B cell (primary cell): ENCODE measurements around the gene CDAN1. TPM values are rescaled to one million over a fixed set of nuclear protein-coding genes. Genes with fewer than 3 reads are reported as not detected.
"Not testable (repeated sequence)": the region's sequence is repeated elsewhere in the genome, so short reads cannot be mapped to it uniquely, and the experiment has no call there.

Source experiments
- ATAC-seq: fragments of 200-7000 bp; cut with Tn5 transposase; one replicate; pipeline ENCODE4 v1.10.0; 2021; ENCODE audit warnings: low read depth, mild to moderate bottlenecking, moderate number of reproducible peaks, moderate library complexity
- CTCF ChIA-PET: fragments of 350-600 bp; sonication (Branson Sonifier 250); formaldehyde crosslinking; loops from one replicate; lab custom pipeline; 2021; ENCODE audit warnings: antibody characterized with exemption, inconsistent platforms; lab: Charles Lee
- POLR2A ChIA-PET: fragments of 350-600 bp; sonication (Branson Sonifier 250); formaldehyde crosslinking; loops from one replicate; lab custom pipeline; 2021; ENCODE audit warnings: antibody characterized with exemption; lab: Charles Lee
- DNase-seq: peaks from one replicate; pipeline ENCODE4 v3.0.0; 2013
- H2AFZ ChIP-seq: 2 replicates; pipeline ENCODE4 v1.6.1; 2012; ENCODE audit warnings: mild to moderate bottlenecking, low read depth, low read length; ENCODE audit not compliant: insufficient read depth, poor library complexity, severe bottlenecking
- H3K27ac ChIP-seq, 2 donors: 1 replicate in 1 of 2; 2 replicates in 1 of 2; pipeline ENCODE4 v1.5.1; 2012 to 2013; ENCODE audit warnings: low read length in 2 of 2, mild to moderate bottlenecking in 2 of 2, moderate library complexity in 1 of 2
- H3K27me3 ChIP-seq, 4 experiments: fragments of 200-600 bp in 1 of 4; sonication (generic) in 1 of 4; replicated peaks in 1 of 4; 1 replicate in 2 of 4; 2 replicates in 2 of 4; pipeline versions ENCODE4 v1.6.1 to v1.7.0; 2013 to 2016; ENCODE audit warnings: low read length in 3 of 4, mild to moderate bottlenecking in 2 of 4, mixed read lengths in 1 of 4, moderate library complexity in 1 of 4; ENCODE audit not compliant: insufficient read depth in 4 of 4, control insufficient read depth in 3 of 4; ENCODE audit errors: control extremely low read depth in 1 of 4
- H3K36me3 ChIP-seq, 2 experiments: replicated peaks in 1 of 2; 1 replicate in 1 of 2; 2 replicates in 1 of 2; pipeline versions ENCODE4 v1.6.1 to v1.7.1; 2013; ENCODE audit warnings: low read length in 1 of 2; ENCODE audit not compliant: insufficient read depth in 2 of 2, control insufficient read depth in 1 of 2; ENCODE audit errors: control extremely low read depth in 1 of 2, extremely low read depth in 1 of 2
- H3K4me1 ChIP-seq, 2 donors: fragments of 200-600 bp in 1 of 2; sonication (generic) in 1 of 2; 1 replicate in 1 of 2; 2 replicates in 1 of 2; pipeline versions ENCODE4 v1.5.1 to v1.6.1; 2013 to 2017; ENCODE audit warnings: low read length in 2 of 2; ENCODE audit not compliant: control insufficient read depth in 2 of 2, insufficient read depth in 2 of 2
- H3K4me2 ChIP-seq: replicated peaks from 2 replicates; pipeline ENCODE3; 2012; ENCODE audit warnings: mild to moderate bottlenecking, low read depth, low read length; ENCODE audit not compliant: poor library complexity, severe bottlenecking
- H3K4me3 ChIP-seq, 5 experiments: fragments of 200-600 bp in 1 of 5; sonication (generic) in 1 of 5; 1 replicate in 3 of 5; 2 replicates in 2 of 5; pipeline versions ENCODE4 v1.5.1 to v1.7.0; 2011 to 2016; ENCODE audit warnings: low read length in 4 of 5, mild to moderate bottlenecking in 4 of 5, low read depth in 2 of 5, control low read depth in 1 of 5, moderate library complexity in 1 of 5; ENCODE audit not compliant: insufficient read depth in 1 of 5; ENCODE audit errors: control extremely low read depth in 1 of 5, extremely low read depth in 1 of 5
- H3K79me2 ChIP-seq: fragments of 200-600 bp; sonication (generic); one replicate; pipeline ENCODE4 v1.6.0; 2016; ENCODE audit warnings: low read length; ENCODE audit not compliant: control insufficient read depth, insufficient read depth
- H3K9ac ChIP-seq: fragments of 200-600 bp; sonication (generic); 2 replicates; pipeline ENCODE4 v1.6.1; 2017; ENCODE audit warnings: mild to moderate bottlenecking, low read length, moderate library complexity
- H3K9me3 ChIP-seq, 3 donors: one replicate each; pipeline versions ENCODE4 v1.6.1 to v1.7.1; 2013; ENCODE audit warnings: low read length in 2 of 3; ENCODE audit not compliant: control insufficient read depth in 2 of 3, insufficient read depth in 1 of 3; ENCODE audit errors: control extremely low read depth in 1 of 3
- H4K20me1 ChIP-seq: 2 replicates; pipeline ENCODE4 v1.6.0; 2012; ENCODE audit warnings: mild to moderate bottlenecking, low read length; ENCODE audit not compliant: insufficient read depth, control insufficient read depth, poor library complexity, severe bottlenecking
- H3K27ac Mint-ChIP-seq: one replicate; pipeline ENCODE4 v1.8.0; 2021; ENCODE audit warnings: mixed read lengths
- H3K27me3 Mint-ChIP-seq: one replicate; pipeline ENCODE4 v1.8.0; 2021; ENCODE audit warnings: mixed read lengths
- H3K4me1 Mint-ChIP-seq: one replicate; pipeline ENCODE4 v1.8.0; 2021; ENCODE audit warnings: mixed read lengths
- H3K4me3 Mint-ChIP-seq: one replicate; pipeline ENCODE4 v1.8.0; 2021; ENCODE audit warnings: mixed read lengths
- H3K9me3 Mint-ChIP-seq: one replicate; pipeline ENCODE4 v1.8.0; 2022; ENCODE audit warnings: mixed read lengths; ENCODE audit not compliant: insufficient read depth
- EZH2 ChIP-seq: IDR thresholded peaks from 2 replicates; pipeline ENCODE4 v1.6.1; 2012; ENCODE audit warnings: borderline replicate concordance, low read depth, mild to moderate bottlenecking, moderate library complexity, low read length; ENCODE audit not compliant: insufficient read depth, poor library complexity, severe bottlenecking
- WGBS: methylation state at CpG from one replicate; pipeline ENCODE4 v1.1.5; 2013; ENCODE audit warnings: missing lambda C conversion rate; ENCODE audit not compliant: insufficient coverage; 5-methylcytosine and 5-hydroxymethylcytosine counted together
- intact Hi-C: fragments of 100-400 bp; cut with micrococcal nuclease; formaldehyde crosslinking; loops from one replicate; pipeline ENCODE4 v1.10.0; 2022
- polyA plus RNA-seq: library from polyadenylated mRNA; depleted of rRNA; stranded (reverse); fragments of >200 nt; gene quantifications from 2 replicates; pipeline ENCODE4 v1.2.3, GENCODE V29; 2012
- total RNA-seq, 2 donors: library from RNA; stranded (reverse); fragments of 120-200 nt in 1 of 2; gene quantifications; 1 replicate in 1 of 2; 2 replicates in 1 of 2; pipeline versions ENCODE4 v1.2.3 to v1.2.4, GENCODE V29; 2013 to 2022
- TF ChIP-seq, protein P1 (sequence below): fragments of 200-600 bp; IDR thresholded peaks from one replicate; pipeline ENCODE4 v1.8.0; 2022; ENCODE audit warnings: antibody characterized with exemption, mild to moderate bottlenecking

CDAN1 gene
- total and polyA plus RNA-seq, 2 donors (not counting 1 experiment from before 2014, with no cell fraction given) = 11.7 to 31.8 TPM

DNA sequence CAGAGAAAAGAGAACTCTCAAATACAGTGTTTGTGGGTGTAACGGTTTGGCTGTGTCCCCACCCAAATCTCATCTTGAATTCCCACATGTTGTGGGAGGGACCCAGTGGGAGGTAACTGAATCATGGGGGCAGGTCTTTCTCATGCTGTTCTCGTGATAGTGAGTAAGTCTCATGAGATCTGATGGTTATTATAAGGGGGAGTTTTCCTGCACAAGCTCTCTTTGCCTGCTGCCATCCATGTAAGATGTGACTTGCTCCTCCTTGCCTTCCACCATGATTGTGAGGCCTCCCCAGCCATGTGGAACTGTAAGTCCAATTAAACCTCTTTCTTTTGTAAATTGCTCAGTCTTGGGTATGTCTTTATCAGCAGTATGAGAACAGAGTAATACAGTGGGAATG, 24.9 kb upstream of the CDAN1 start:
- H3K4me1 ChIP-seq, H3K4me3 Mint-ChIP-seq, H3K36me3 ChIP-seq, H3K27ac Mint-ChIP-seq, H3K27me3 ChIP-seq, H2AFZ ChIP-seq, H3K27me3 Mint-ChIP-seq, POLR2A ChIA-PET, DNase-seq, H4K20me1 ChIP-seq, H3K4me3 ChIP-seq, H3K9ac ChIP-seq, H3K27ac ChIP-seq, H3K4me2 ChIP-seq, H3K4me1 Mint-ChIP-seq, intact Hi-C loops, CTCF ChIA-PET, ATAC-seq: not testable (repeated sequence)
- Histone ChIP-seq H3K79me2 (peaks cover 13% of the 10 kb centered on the region), H3K9me3 (peaks cover 1 to 27% (median 20%) of the 10 kb centered on the region in 3 donors)
- H3K9me3 Mint-ChIP-seq = peaks cover 26% of the 10 kb centered on the region
- no CpG with 5 or more reads among the region's 2 CpGs for WGBS

- TF ChIP-seq, protein P1, sequence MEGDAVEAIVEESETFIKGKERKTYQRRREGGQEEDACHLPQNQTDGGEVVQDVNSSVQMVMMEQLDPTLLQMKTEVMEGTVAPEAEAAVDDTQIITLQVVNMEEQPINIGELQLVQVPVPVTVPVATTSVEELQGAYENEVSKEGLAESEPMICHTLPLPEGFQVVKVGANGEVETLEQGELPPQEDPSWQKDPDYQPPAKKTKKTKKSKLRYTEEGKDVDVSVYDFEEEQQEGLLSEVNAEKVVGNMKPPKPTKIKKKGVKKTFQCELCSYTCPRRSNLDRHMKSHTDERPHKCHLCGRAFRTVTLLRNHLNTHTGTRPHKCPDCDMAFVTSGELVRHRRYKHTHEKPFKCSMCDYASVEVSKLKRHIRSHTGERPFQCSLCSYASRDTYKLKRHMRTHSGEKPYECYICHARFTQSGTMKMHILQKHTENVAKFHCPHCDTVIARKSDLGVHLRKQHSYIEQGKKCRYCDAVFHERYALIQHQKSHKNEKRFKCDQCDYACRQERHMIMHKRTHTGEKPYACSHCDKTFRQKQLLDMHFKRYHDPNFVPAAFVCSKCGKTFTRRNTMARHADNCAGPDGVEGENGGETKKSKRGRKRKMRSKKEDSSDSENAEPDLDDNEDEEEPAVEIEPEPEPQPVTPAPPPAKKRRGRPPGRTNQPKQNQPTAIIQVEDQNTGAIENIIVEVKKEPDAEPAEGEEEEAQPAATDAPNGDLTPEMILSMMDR = no peak
- TF ChIP-seq EZH2 = no peak
- ChIA-PET CTCF (no interaction called here), POLR2A (no interaction called here)
- intact Hi-C loops = no loop called here
- no peak overlapping the region for H3K9ac ChIP-seq
- no peaks in the 10 kb centered on the region for H3K27me3 ChIP-seq
- no peak overlapping the region for H3K27ac Mint-ChIP-seq
- H3K9me3 ChIP-seq = peaks cover 1 to 27% (median 20%) of the 10 kb centered on the region in 3 donors
- ATAC-seq (no peak), DNase-seq (no peak)
- peaks cover 13% of the 10 kb centered on the region for H3K79me2 ChIP-seq
- no peaks in the 10 kb centered on the region for H3K27me3 Mint-ChIP-seq
- H3K4me1 ChIP-seq = no peaks in the 10 kb centered on the region
- no peak overlapping the region for H3K4me2 ChIP-seq
- H3K4me3 Mint-ChIP-seq = no peak overlapping the region
- H3K36me3 ChIP-seq = peaks cover 7 to 8% of the 10 kb centered on the region in 2 experiments
- H3K9me3 Mint-ChIP-seq = peaks cover 18% of the 10 kb centered on the region
- no CpG with 5 or more reads among the region's 1 CpG for WGBS
- no peaks in the 10 kb centered on the region for H4K20me1 ChIP-seq
- H3K27ac ChIP-seq = no peak overlapping the region
- no peak overlapping the region for H2AFZ ChIP-seq
- H3K4me3 ChIP-seq = no peak overlapping the region
- H3K4me1 Mint-ChIP-seq = no peaks in the 10 kb centered on the region
These were observed 23.8 kb upstream of the CDAN1 start for GRCh38 chr15:42760759-42761158.
